Esophagus (tissue), 2 donors: Measurements from ENCODE around the gene SEC24B. TPM values are rescaled to one million over a fixed set of nuclear protein-coding genes. Genes with fewer than 3 reads are reported as not detected.
"Not testable (repeated sequence)": the region's sequence is repeated elsewhere in the genome, so short reads cannot be mapped to it uniquely, and the experiment has no call there.

Experiments used
- H3K27ac ChIP-seq, 2 donors: one replicate each; pipeline ENCODE4 v1.5.1; 2013; ENCODE audit warnings: low read depth in 2 of 2, mild to moderate bottlenecking in 2 of 2, inconsistent platforms in 1 of 2, low read length in 1 of 2, moderate library complexity in 1 of 2
- H3K27me3 ChIP-seq, 2 donors: one replicate each; pipeline ENCODE4 v1.6.1; 2013; ENCODE audit warnings: low read length in 2 of 2, control low read depth in 1 of 2, mild to moderate bottlenecking in 1 of 2; ENCODE audit not compliant: insufficient read depth in 2 of 2, control insufficient read depth in 1 of 2
- H3K36me3 ChIP-seq, 2 donors: one replicate each; pipeline ENCODE4 v1.6.1; 2013; ENCODE audit warnings: low read length in 1 of 2; ENCODE audit not compliant: control insufficient read depth in 2 of 2, insufficient read depth in 2 of 2
- H3K4me1 ChIP-seq, 2 donors: one replicate each; pipeline ENCODE4 v1.6.1; 2013; ENCODE audit warnings: low read length in 1 of 2; ENCODE audit not compliant: control insufficient read depth in 2 of 2, insufficient read depth in 2 of 2
- H3K4me3 ChIP-seq, 2 donors: one replicate each; pipeline ENCODE4 v1.5.1; 2013; ENCODE audit warnings: low read length in 2 of 2, mild to moderate bottlenecking in 2 of 2, low read depth in 1 of 2, moderate library complexity in 1 of 2
- H3K9me3 ChIP-seq, 2 donors: one replicate each; pipeline ENCODE4 v1.6.1; 2013; ENCODE audit warnings: mild to moderate bottlenecking in 2 of 2, low read depth in 1 of 2, low read length in 1 of 2, moderate library complexity in 1 of 2; ENCODE audit not compliant: control insufficient read depth in 2 of 2, insufficient read depth in 1 of 2
- WGBS, 2 donors: extraction: QIAGEN DNeasy Blood & Tissue Kit; methylation state at CpG; one replicate each; pipeline ENCODE4 v1.1.7; 2013; 5-methylcytosine and 5-hydroxymethylcytosine counted together
- polyA plus RNA-seq, 2 donors: library from polyadenylated mRNA; stranded (reverse); fragments of 200-250 nt; gene quantifications; one replicate each; pipeline ENCODE4 v1.2.3, GENCODE V29; 2013
- donor health status: healthy with polysubstance abuse.
- donor health status: Bipolar disorder and iron deficiency.

SEC24B gene
- polyA plus RNA-seq, 2 donors: 7.4 to 10.0 TPM

DNA sequence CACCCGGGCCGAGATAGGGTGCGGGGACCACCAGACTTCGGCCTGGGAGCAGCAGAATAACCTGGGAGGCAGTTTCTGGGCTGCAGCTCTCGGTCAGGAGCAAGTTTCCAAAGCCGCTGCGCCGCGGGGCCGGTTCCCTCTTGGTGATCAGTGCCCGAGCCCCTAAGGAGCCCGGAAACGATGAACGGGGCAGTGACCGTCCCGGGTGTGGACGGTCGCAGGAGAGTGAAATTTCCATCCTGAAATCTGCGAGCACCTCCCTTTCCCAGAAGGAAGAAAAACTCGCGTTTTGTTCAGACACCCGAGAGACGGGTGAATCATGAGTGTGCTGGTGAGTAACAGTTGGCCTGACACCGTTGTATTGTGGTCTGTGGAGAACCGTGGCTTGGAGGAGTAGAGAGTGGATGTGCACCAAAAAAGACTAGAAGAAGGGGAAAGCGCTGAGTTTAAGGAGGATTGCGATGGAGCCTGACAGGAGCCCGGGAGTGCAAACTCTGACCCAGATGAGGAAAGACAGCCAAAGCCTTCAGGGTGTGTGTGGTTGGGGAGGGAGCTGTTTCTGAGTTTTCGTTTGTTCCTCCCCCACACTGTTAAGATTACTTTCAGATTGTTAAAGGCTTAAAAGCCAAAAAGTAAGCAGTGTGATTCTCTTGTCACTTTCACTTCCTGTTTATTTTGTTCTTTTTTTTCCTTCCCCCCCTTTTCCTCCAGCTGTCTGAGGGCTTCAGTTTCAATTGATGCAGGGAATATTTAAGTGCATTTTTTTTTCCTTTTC, 127.3 kb downstream of the SEC24B start:
- H3K9me3 ChIP-seq: peaks cover 0 to 3% of the 10 kb centered on the region in 2 donors
- H3K36me3 ChIP-seq: no peaks in the 10 kb centered on the region
- 0 to 1% methylated on average over 26 to 29 of the region's 29 CpGs for WGBS, 2 donors
- H3K27me3 ChIP-seq: no peaks in the 10 kb centered on the region
- H3K4me3 ChIP-seq: peak overlapping the region; percentile 68 to 74
- no peaks in the 10 kb centered on the region for H3K4me1 ChIP-seq
- peak overlapping the region; percentile 93 to 97 for H3K27ac ChIP-seq

DNA sequence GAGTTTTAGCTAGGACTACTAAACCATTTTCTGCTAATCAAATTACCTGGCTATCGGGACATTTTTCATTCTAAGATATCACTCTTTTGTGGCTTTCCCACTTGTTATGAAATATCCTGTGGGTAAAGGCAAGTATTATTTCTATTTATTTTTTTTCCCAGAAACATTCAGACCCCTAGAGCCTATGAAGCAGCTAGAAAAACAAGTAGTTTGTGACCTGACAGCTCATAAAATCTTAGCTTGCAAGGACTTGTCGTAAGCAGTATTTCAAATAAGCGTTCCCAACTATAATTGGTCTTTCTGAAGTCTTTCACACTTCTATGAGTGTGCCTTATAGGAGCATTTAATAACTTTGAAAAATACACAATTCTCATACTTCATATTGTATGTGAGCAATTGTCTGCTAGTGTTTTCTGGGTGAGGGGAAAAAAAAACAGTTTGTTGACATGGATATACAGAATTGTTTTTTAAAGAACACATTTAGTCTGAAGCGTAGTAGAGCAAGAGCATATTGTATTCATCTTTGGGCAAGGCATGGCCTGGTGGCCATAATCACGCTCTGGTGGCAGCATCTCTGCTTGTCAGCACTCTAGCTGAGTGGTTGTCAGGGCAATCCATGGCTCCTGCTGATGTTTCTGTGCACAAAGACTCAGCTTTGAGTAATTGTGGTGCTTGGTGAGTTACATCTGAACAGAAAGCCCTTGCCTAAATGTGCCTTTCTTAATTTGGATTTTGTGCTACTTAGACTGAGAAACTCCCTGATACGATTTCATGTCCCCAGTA, 129.0 kb downstream of the SEC24B start:
- H3K9me3 ChIP-seq: no peaks in the 10 kb centered on the region
- H3K4me3 ChIP-seq: no peak overlapping the region
- H3K27ac ChIP-seq: no peak overlapping the region
- H3K27me3 ChIP-seq: no peaks in the 10 kb centered on the region
- 89 to 91% methylated on average over 6 of the region's 6 CpGs for WGBS, 2 donors
- H3K36me3 ChIP-seq: no peaks in the 10 kb centered on the region
- no peaks in the 10 kb centered on the region for H3K4me1 ChIP-seq

DNA sequence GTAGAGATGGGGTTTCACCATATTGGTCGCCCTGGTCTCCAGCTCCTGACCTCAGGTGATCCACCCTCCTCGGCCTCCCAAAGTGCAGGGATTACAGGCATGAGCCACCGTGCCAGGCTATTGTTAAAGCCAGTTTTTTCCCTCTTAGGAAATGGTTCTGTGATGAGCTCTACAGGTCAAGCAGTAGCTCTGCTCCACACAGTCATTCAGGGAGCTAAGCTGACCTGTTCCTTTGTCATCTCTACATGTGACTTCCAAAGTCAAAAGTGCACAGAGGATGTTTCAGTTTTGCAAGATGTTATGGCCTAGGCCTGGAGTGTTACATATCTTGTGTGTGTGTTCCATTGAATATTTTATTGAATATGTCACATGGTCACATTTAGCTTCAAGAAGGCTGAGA, 137.9 kb downstream of the SEC24B start:
- no peak overlapping the region for H3K4me3 ChIP-seq
- H3K27me3 ChIP-seq: no peaks in the 10 kb centered on the region
- H3K36me3 ChIP-seq: no peaks in the 10 kb centered on the region
- H3K9me3 ChIP-seq: no peaks in the 10 kb centered on the region
- WGBS, 2 donors: 79 to 95% methylated on average over 3 of the region's 3 CpGs
- no peaks in the 10 kb centered on the region for H3K4me1 ChIP-seq
- H3K27ac ChIP-seq: no peak overlapping the region

DNA sequence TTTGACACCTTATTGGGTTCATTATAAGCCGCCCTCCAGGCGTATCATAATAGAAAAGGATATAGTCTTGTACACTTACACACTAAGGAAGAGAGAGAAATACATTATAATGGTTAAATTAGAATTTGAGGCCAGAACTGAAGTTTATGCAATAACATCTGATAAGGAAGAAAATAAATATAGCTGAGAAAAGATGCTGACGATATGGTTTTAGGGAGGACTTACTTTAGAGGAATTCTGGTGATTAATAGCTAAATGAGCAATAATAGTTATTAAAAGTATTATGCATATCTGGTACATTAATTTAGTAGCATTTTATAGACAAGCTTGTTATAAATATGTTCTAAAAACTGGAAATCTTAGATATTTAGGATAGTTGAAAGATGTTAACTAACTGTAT, 138.5 kb downstream of the SEC24B start:
- Histone ChIP-seq H3K27me3 (no peaks in the 10 kb centered on the region), H3K27ac (no peak overlapping the region), H3K9me3 (no peaks in the 10 kb centered on the region), H3K4me3 (no peak overlapping the region), H3K36me3 (no peaks in the 10 kb centered on the region), H3K4me1 (no peaks in the 10 kb centered on the region)
- WGBS, 2 donors: 94 to 96% methylated on average over 3 of the region's 3 CpGs

DNA sequence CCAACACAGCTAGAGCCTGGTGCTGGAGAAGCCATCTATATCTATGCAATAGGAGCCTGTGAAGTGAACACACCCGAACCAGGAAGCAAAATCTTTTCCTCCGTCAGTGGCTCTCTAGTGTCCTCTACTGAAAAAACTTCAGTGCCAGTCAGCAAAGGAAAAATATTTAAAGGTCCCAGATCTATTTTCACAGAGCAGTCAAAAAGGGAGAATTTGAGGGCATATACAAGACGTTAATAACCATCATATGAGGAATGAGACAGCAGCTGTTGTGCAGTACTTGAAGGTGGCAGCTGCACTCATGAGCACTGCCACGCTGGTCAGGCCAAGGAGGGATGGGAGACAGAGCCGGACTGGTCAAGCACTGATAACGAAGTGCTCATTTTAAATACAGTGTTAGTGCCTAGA, 140.8 kb downstream of the SEC24B start:
- 63 to 69% methylated on average over 6 of the region's 6 CpGs for WGBS, 2 donors
- H3K9me3 ChIP-seq: no peaks in the 10 kb centered on the region
- no peaks in the 10 kb centered on the region for H3K4me1 ChIP-seq
- H3K27ac ChIP-seq: no peak overlapping the region
- no peaks in the 10 kb centered on the region for H3K27me3 ChIP-seq
- H3K4me3 ChIP-seq: no peak overlapping the region
- H3K36me3 ChIP-seq: no peaks in the 10 kb centered on the region

DNA sequence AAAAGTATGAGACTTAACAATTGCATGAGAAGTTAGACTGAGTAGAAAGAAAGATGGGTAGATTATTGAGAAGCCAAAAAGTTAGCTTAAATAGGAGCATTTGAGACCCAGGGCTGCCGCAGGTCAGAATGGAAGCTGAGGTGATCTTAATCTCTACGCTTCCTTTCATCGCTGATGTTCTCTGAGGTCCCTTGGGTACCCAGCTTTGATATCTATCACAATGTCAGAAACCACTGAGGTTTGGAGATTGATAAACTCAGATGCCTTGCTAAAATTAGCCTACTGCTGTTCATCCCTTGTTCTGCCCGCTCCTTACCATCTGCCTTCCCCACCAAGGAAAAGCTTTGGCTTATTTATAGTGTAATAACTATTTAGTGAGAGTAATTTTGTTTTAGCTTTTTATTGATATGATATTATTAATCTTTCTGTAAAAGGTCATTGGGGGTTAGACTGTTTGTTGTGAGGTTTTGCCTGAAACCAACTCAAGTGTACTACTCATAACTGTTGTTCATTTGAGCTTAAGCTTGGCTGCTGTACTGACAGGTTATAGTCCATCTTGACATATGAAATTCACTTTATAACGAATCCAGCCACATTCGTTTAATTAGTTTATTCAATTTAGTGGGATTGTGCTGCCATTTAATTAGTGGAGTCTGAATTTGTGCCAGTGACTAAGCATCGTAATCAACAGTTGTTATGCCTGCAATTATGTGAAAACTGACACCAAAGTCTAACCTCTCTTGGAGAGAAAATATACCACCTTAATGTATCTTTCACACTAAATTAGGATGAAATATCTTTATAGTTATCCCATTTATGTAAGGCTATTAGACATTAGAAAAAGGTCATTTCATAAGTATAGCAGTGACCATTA, 141.6 kb downstream of the SEC24B start:
- 82 to 85% methylated on average over 7 of the region's 7 CpGs for WGBS, 2 donors

DNA sequence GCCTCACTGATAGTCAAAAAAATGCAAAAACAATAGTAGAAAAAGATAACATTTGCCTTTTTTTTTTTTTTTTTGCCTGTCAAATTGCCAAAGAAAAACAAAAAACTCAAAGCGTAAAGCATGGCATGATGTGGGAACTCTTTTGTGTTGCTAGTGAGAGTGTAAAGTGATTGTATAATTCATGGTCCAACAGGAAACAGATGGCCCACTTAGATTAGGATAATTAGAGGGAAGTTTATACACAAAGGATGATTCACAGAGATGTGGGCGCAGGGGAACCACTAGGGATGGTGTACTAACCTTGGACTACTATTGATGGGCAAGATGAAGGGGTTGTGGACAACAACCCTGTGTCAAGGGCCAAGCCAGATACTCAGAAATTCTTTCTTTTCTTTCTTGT, 142.8 kb downstream of the SEC24B start:
- WGBS, 2 donors: 78 to 81% methylated on average over 2 of the region's 2 CpGs

More for the DNA sequence above, 141.6 kb downstream of the SEC24B start:
- no peaks in the 10 kb centered on the region for H3K36me3 ChIP-seq
- H3K4me3 ChIP-seq: no peak overlapping the region
- H3K27ac ChIP-seq: no peak overlapping the region
- H3K4me1 ChIP-seq: no peaks in the 10 kb centered on the region
- no peaks in the 10 kb centered on the region for H3K27me3 ChIP-seq
- no peaks in the 10 kb centered on the region for H3K9me3 ChIP-seq

DNA sequence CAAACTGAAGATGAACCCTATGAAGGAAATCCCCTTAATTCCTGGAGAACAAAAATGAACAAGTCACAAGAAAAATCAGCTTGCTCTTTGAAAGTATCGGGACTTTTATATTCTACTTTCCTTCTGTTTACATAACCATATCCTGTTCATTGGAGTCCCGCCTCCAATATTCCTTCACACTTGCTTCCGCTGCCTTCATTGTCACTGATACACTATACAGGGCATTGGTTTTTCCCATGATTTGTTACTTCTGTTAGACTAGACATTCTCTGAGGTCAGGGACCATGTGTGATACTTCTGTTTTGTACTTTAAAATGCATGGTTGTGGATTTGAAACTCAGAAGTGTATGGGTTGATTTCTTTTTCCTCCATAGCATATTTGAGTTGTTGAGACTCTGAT, 145.2 kb downstream of the SEC24B start:
- Histone ChIP-seq H3K4me1 (no peaks in the 10 kb centered on the region), H3K36me3 (no peaks in the 10 kb centered on the region), H3K9me3 (no peaks in the 10 kb centered on the region), H3K27me3 (no peaks in the 10 kb centered on the region), H3K4me3 (no peak overlapping the region), H3K27ac (no peak overlapping the region)
- WGBS, 2 donors: 81 to 85% methylated on average over 3 of the region's 3 CpGs

More for the DNA sequence above, 142.8 kb downstream of the SEC24B start:
- Histone ChIP-seq H3K27ac (no peak overlapping the region), H3K9me3 (no peaks in the 10 kb centered on the region), H3K4me3 (no peak overlapping the region), H3K36me3 (no peaks in the 10 kb centered on the region), H3K27me3 (no peaks in the 10 kb centered on the region), H3K4me1 (no peaks in the 10 kb centered on the region)

DNA sequence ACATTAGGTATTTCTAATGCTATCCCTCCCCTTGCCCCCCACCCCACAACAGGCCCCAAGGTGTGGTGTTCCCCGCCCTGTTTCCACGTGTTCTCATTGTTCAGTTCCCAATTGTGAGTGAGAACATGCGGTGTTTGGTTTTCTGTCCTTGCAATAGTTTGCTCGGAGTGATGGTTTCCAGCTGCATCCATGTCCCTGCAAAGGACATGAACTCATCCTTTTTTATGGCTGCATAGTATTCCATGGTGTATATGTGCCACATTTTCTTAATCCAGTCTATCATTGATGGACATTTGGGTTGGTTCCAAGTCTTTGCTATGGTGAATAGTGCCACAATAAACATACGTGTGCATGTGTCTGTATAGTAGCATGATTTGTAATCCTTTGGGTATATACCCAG, 146.4 kb downstream of the SEC24B start:
- WGBS, 2 donors: 96% methylated on average over 5 of the region's 5 CpGs
- not testable (repeated sequence) for H3K27me3 ChIP-seq, H3K27ac ChIP-seq, H3K36me3 ChIP-seq, H3K4me3 ChIP-seq, H3K9me3 ChIP-seq, H3K4me1 ChIP-seq
